ENCODE measurements around the gene GRID2IP. TPM values are rescaled to one million over a fixed set of nuclear protein-coding genes. Genes with fewer than 3 reads are reported as not detected.

The GRID2IP gene
- total and polyA plus RNA-seq, 2 of the 8 experiments (the other 6 are each of a cell fraction or from before 2014, with no cell fraction given) = 0.80 to 1.3 TPM

- ChIA-PET CTCF (ENCODE audit: partially characterized antibody) (interaction anchor here (1.1 to 1.3 kb wide), 2 partner anchors 12 to 50 kb away, joined by 3 to 4 read pairs; no protein-coding TSS in a partner anchor), POLR2A (ENCODE audit: partially characterized antibody) (interaction anchor here (1.2 to 1.6 kb wide), 3 partner anchors 9 to 15 kb away, joined by 3 to 6 read pairs (median 4); no protein-coding TSS in a partner anchor)
- H3K79me1 ChIP-seq (ENCODE audit: low read depth, low read length) = no peaks in the 10 kb centered on the region
- H3K79me2 ChIP-seq (ENCODE audit: control insufficient read depth in 1 of 2, insufficient read depth in 2 of 2, low read length in 2 of 2) = no peaks in the 10 kb centered on the region
- no peak overlapping the region for H2AFZ ChIP-seq (ENCODE audit: low read length)
- no peak overlapping the region for H3K23ac ChIP-seq (ENCODE audit: insufficient read length)
- no peaks in the 10 kb centered on the region for H3K23me2 ChIP-seq (ENCODE audit: low read depth, low read length)
- H3K27me3 ChIP-seq (replicated peaks in 1 of 4; ENCODE audit: control insufficient read depth in 3 of 4, extremely low read depth in 1 of 4, insufficient read depth in 3 of 4, low read length in 3 of 4) = no peaks in the 10 kb centered on the region
- H3K14ac ChIP-seq (ENCODE audit: insufficient read length) = no peak overlapping the region
- no peak overlapping the region for H2AK5ac ChIP-seq (ENCODE audit: low read depth, low read length)
- DNase-seq (ENCODE audit: low read depth in 1 of 2, low spot score in 2 of 2) (no peak), FAIRE-seq (no peak)
- no peak overlapping the region for H4K91ac ChIP-seq (replicated peaks; ENCODE audit: insufficient read length, low read length)
- peaks cover 0 to 2% of the 10 kb centered on the region in 2 experiments for H4K20me1 ChIP-seq (replicated peaks in 1 of 2; ENCODE audit: control insufficient read depth in 1 of 2, insufficient read depth in 2 of 2, low read length in 2 of 2)
- no peak overlapping the region for H2BK120ac ChIP-seq (replicated peaks; ENCODE audit: low read depth, low read length)
- H3K56ac ChIP-seq (replicated peaks; ENCODE audit: insufficient read length, low read depth, low read length) = no peak overlapping the region
- H3K4me2 ChIP-seq (ENCODE audit: insufficient read depth in 1 of 2, low read depth in 2 of 2, low read length in 2 of 2) = no peak overlapping the region
- H3K4me3 ChIP-seq (ENCODE audit: extremely low read depth in 1 of 4, insufficient read depth in 2 of 4, low read depth in 3 of 4, low read length in 4 of 4) = no peak overlapping the region
- no peak overlapping the region for H4K8ac ChIP-seq (ENCODE audit: extremely low read depth, insufficient read depth, low read length)
- no peak overlapping the region for H3K4ac ChIP-seq (replicated peaks; ENCODE audit: insufficient read length, low read depth, low read length)
- no peak overlapping the region for H2BK5ac ChIP-seq (ENCODE audit: low read depth, low read length)
- H2BK20ac ChIP-seq (ENCODE audit: low read length) = no peak overlapping the region
- no peak overlapping the region for H3K9ac ChIP-seq (replicated peaks in 1 of 4; ENCODE audit: extremely low read depth in 1 of 4, low read depth in 3 of 4, low read length in 3 of 4)
- peaks cover 20 to 22% of the 10 kb centered on the region in 2 experiments for H3K9me3 ChIP-seq (ENCODE audit: insufficient read depth in 2 of 2, low read depth in 1 of 2, low read length in 1 of 2)
- no peak overlapping the region for H3K27ac ChIP-seq (ENCODE audit: low read depth, low read length)
- no peak overlapping the region for H4K5ac ChIP-seq (ENCODE audit: insufficient read length, low read depth, low read length)
- H2BK12ac ChIP-seq (ENCODE audit: low read depth, low read length) = no peak overlapping the region
- TF ChIP-seq ATF3 (IDR thresholded peaks at IDR 0.05; ENCODE audit: insufficient read depth, low read depth, low read length) = no peak
- TF ChIP-seq CREB1 (IDR thresholded peaks at IDR 0.05) = no peak
- TF ChIP-seq HDAC2 (IDR thresholded peaks at IDR 0.05; ENCODE audit: borderline replicate concordance in 1 of 2, low read depth in 2 of 2, low read length in 2 of 2) = no peak
- no peak for TF ChIP-seq SUZ12 (IDR thresholded peaks at IDR 0.05; ENCODE audit: low read length)
- no peak for TF ChIP-seq E2F6 (IDR thresholded peaks at IDR 0.05)
- no peak for TF ChIP-seq BRCA1 (IDR thresholded peaks at IDR 0.05; ENCODE audit: low read depth, low read length)
- no peak for TF ChIP-seq ASH2L (IDR thresholded peaks at IDR 0.05; ENCODE audit: low read length)
- TF ChIP-seq CHD1 (IDR thresholded peaks at IDR 0.05; ENCODE audit: low read depth, low read length) = no peak
- WGBS, 2 experiments (ENCODE audit: extremely low coverage in 1 of 2, insufficient coverage in 1 of 2, insufficient read length in 1 of 2, insufficient replicate concordance in 2 of 2, low coverage in 1 of 2, low lambda C conversion rate in 2 of 2, missing lambda C conversion rate in 1 of 2) = 95% methylated on average over 8 of the region's 8 CpGs; no CpG with 5 or more reads in 1 of the 2 experiments
- no peaks in the 10 kb centered on the region for H3K4me1 ChIP-seq (replicated peaks in 1 of 4; ENCODE audit: control insufficient read depth in 3 of 4, insufficient read depth in 4 of 4, low read length in 3 of 4)
- no peak overlapping the region for H2BK15ac ChIP-seq (ENCODE audit: low read length)
- H3K36me3 ChIP-seq (ENCODE audit: control insufficient read depth in 2 of 4, insufficient read depth in 4 of 4, low read length in 3 of 4) = peaks cover 16 to 56% (median 43%) of the 10 kb centered on the region in 4 experiments
- H3K18ac ChIP-seq (ENCODE audit: extremely low read depth, low read length) = no peak overlapping the region
Measured at GRCh38 chr7:6465862-6466261, 85.4 kb downstream of the GRID2IP start.
